ENCODE data around the gene TNXB. TPM values are rescaled to one million over a fixed set of nuclear protein-coding genes. Genes with fewer than 3 reads are reported as not detected.

TNXB gene
- total and polyA plus RNA-seq, 5 donors: 77.9 to 182 (median 111) TPM

GRCh38 chr6:32082478-32082877, 26.7 kb downstream of the TNXB start:
- peak overlapping the region; percentile 40 for H3K27ac ChIP-seq (ENCODE audit: low read length)
- 52% methylated on average over 6 of the region's 6 CpGs for WGBS
- peak in 1 of 2 donors; percentile 3 for ATAC-seq
- DNase-seq: peak in 1 of 3 donors; percentile 36
- no peaks in the 10 kb centered on the region for H3K9me3 ChIP-seq (ENCODE audit: control insufficient read depth, low read length)
- intact Hi-C loops (cut with DNase I): no loop called here
- no peak overlapping the region for H3K4me3 ChIP-seq (ENCODE audit: low read length)
- no peaks in the 10 kb centered on the region for H3K27me3 ChIP-seq (ENCODE audit: control insufficient read depth, insufficient read depth)
- H3K4me1 ChIP-seq (ENCODE audit: control insufficient read depth, insufficient read depth, low read length): peaks cover 6% of the 10 kb centered on the region

- intact Hi-C loops (cut with DNase I): no loop called here
- Histone ChIP-seq H3K4me1 (ENCODE audit: control insufficient read depth, insufficient read depth, low read length) (peaks cover 8% of the 10 kb centered on the region), H3K27ac (ENCODE audit: low read length) (peak overlapping the region; percentile 40), H3K27me3 (ENCODE audit: control insufficient read depth, insufficient read depth) (no peaks in the 10 kb centered on the region), H3K9me3 (ENCODE audit: control insufficient read depth, low read length) (no peaks in the 10 kb centered on the region), H3K4me3 (ENCODE audit: low read length) (no peak overlapping the region)
- 43% methylated on average over 22 of the region's 22 CpGs for WGBS
- DNase-seq (peak; percentile 88 to 93 (median 91)), ATAC-seq (peak; percentile 68 to 78)
These were observed 27.8 kb downstream of the TNXB start for GRCh38 chr6:32081168-32081990.

GRCh38 chr6:32079566-32080290, 29.4 kb downstream of the TNXB start:
- peak in 2 of 3 donors; percentile 29 to 31 for DNase-seq
- H3K9me3 ChIP-seq (ENCODE audit: control insufficient read depth, low read length): no peaks in the 10 kb centered on the region
- H3K4me3 ChIP-seq (ENCODE audit: low read length): no peak overlapping the region
- peak overlapping the region; percentile 14 for H3K27ac ChIP-seq (ENCODE audit: low read length)
- no peak for ATAC-seq
- no peaks in the 10 kb centered on the region for H3K27me3 ChIP-seq (ENCODE audit: control insufficient read depth, insufficient read depth)
- peaks cover 8% of the 10 kb centered on the region for H3K4me1 ChIP-seq (ENCODE audit: control insufficient read depth, insufficient read depth, low read length)
- 73% methylated on average over 7 of the region's 7 CpGs for WGBS
- intact Hi-C loops (cut with DNase I): no loop called here

- ATAC-seq (peak in 1 of 2 donors; percentile 7), DNase-seq (peak in 2 of 3 donors; percentile 61 to 68)
- Histone ChIP-seq H3K4me3 (ENCODE audit: low read length) (no peak overlapping the region), H3K4me1 (ENCODE audit: control insufficient read depth, insufficient read depth, low read length) (peaks cover 2% of the 10 kb centered on the region), H3K27me3 (ENCODE audit: control insufficient read depth, insufficient read depth) (no peaks in the 10 kb centered on the region), H3K27ac (ENCODE audit: low read length) (no peak overlapping the region), H3K9me3 (ENCODE audit: control insufficient read depth, low read length) (no peaks in the 10 kb centered on the region)
- 45% methylated on average over 12 of the region's 12 CpGs for WGBS
- intact Hi-C loops (cut with DNase I): no loop called here
These were observed 32.8 kb downstream of the TNXB start for GRCh38 chr6:32076321-32076809.

GRCh38 chr6:32075781-32076180, 33.4 kb downstream of the TNXB start:
- no peak overlapping the region for H3K27ac ChIP-seq (ENCODE audit: low read length)
- 83% methylated on average over 3 of the region's 3 CpGs for WGBS
- ATAC-seq: no peak

GRCh38 chr6:32074996-32075532, 34.1 kb downstream of the TNXB start:
- intact Hi-C loops (cut with DNase I): no loop called here
- WGBS: 80% methylated on average over 8 of the region's 8 CpGs

More at GRCh38 chr6:32075781-32076180, 33.4 kb downstream of the TNXB start:
- peak in 2 of 3 donors; percentile 18 for DNase-seq
- H3K9me3 ChIP-seq (ENCODE audit: control insufficient read depth, low read length): no peaks in the 10 kb centered on the region
- H3K27me3 ChIP-seq (ENCODE audit: control insufficient read depth, insufficient read depth): no peaks in the 10 kb centered on the region
- peaks cover 2% of the 10 kb centered on the region for H3K4me1 ChIP-seq (ENCODE audit: control insufficient read depth, insufficient read depth, low read length)
- no peak overlapping the region for H3K4me3 ChIP-seq (ENCODE audit: low read length)
- intact Hi-C loops (cut with DNase I): no loop called here

GRCh38 chr6:32073613-32074012, 35.5 kb downstream of the TNXB start:
- no peak overlapping the region for H3K27ac ChIP-seq (ENCODE audit: low read length)
- no peak for ATAC-seq
- intact Hi-C loops (cut with DNase I): no loop called here
- peaks cover 2% of the 10 kb centered on the region for H3K4me1 ChIP-seq (ENCODE audit: control insufficient read depth, insufficient read depth, low read length)
- H3K4me3 ChIP-seq (ENCODE audit: low read length): no peak overlapping the region
- peak in 1 of 3 donors; percentile 50 for DNase-seq
- 88% methylated on average over 10 of the region's 10 CpGs for WGBS
- no peaks in the 10 kb centered on the region for H3K9me3 ChIP-seq (ENCODE audit: control insufficient read depth, low read length)
- no peaks in the 10 kb centered on the region for H3K27me3 ChIP-seq (ENCODE audit: control insufficient read depth, insufficient read depth)

More at GRCh38 chr6:32074996-32075532, 34.1 kb downstream of the TNXB start:
- Histone ChIP-seq H3K9me3 (ENCODE audit: control insufficient read depth, low read length) (no peaks in the 10 kb centered on the region), H3K4me3 (ENCODE audit: low read length) (no peak overlapping the region), H3K27ac (ENCODE audit: low read length) (no peak overlapping the region), H3K4me1 (ENCODE audit: control insufficient read depth, insufficient read depth, low read length) (peaks cover 2% of the 10 kb centered on the region), H3K27me3 (ENCODE audit: control insufficient read depth, insufficient read depth) (no peaks in the 10 kb centered on the region)
- no peak for ATAC-seq
- peak in 1 of 3 donors; percentile 33 for DNase-seq

- Histone ChIP-seq H3K27ac (ENCODE audit: low read length) (no peak overlapping the region), H3K27me3 (ENCODE audit: control insufficient read depth, insufficient read depth) (no peaks in the 10 kb centered on the region), H3K4me1 (ENCODE audit: control insufficient read depth, insufficient read depth, low read length) (peaks cover 2% of the 10 kb centered on the region), H3K4me3 (ENCODE audit: low read length) (no peak overlapping the region), H3K9me3 (ENCODE audit: control insufficient read depth, low read length) (no peaks in the 10 kb centered on the region)
- WGBS: 69% methylated on average over 3 of the region's 3 CpGs
- ATAC-seq (no peak), DNase-seq (no peak)
- intact Hi-C loops (cut with DNase I): no loop called here
These were observed 36.0 kb downstream of the TNXB start for GRCh38 chr6:32073101-32073500.

- ATAC-seq (peak; percentile 64 to 85), DNase-seq (peak; percentile 86 to 93 (median 91))
- Histone ChIP-seq H3K4me3 (ENCODE audit: low read length) (no peak overlapping the region), H3K9me3 (ENCODE audit: control insufficient read depth, low read length) (no peaks in the 10 kb centered on the region), H3K27ac (ENCODE audit: low read length) (peak overlapping the region; percentile 50), H3K4me1 (ENCODE audit: control insufficient read depth, insufficient read depth, low read length) (no peaks in the 10 kb centered on the region), H3K27me3 (ENCODE audit: control insufficient read depth, insufficient read depth) (no peaks in the 10 kb centered on the region)
- intact Hi-C loops (cut with DNase I): no loop called here
- WGBS: 55% methylated on average over 16 of the region's 16 CpGs
These were observed 38.2 kb downstream of the TNXB start for GRCh38 chr6:32070814-32071543.

GRCh38 chr6:32069878-32070515, 39.1 kb downstream of the TNXB start:
- ATAC-seq (peak in 1 of 2 donors; percentile 1), DNase-seq (peak in 2 of 3 donors; percentile 58 to 77)
- intact Hi-C loops (cut with DNase I): no loop called here
- WGBS: 70% methylated on average over 24 of the region's 24 CpGs
- Histone ChIP-seq H3K27me3 (ENCODE audit: control insufficient read depth, insufficient read depth) (no peaks in the 10 kb centered on the region), H3K9me3 (ENCODE audit: control insufficient read depth, low read length) (no peaks in the 10 kb centered on the region), H3K4me3 (ENCODE audit: low read length) (no peak overlapping the region), H3K4me1 (ENCODE audit: control insufficient read depth, insufficient read depth, low read length) (no peaks in the 10 kb centered on the region), H3K27ac (ENCODE audit: low read length) (no peak overlapping the region)
